Activated CD4-positive, alpha-beta T cell treated with anti-CD3 and anti-CD28 coated beads, Interleukin-2, amount 10 ng/mL, durations not matched to agents 24 days and 14 days (primary cell): Measurements from ENCODE around the gene MANF. TPM values are rescaled to one million over a fixed set of nuclear protein-coding genes. Genes with fewer than 3 reads are reported as not detected.

ENCODE experiments used
- DNase-seq: peaks from one replicate; pipeline ENCODE4 v3.0.0; 2022
- H3K27ac Mint-ChIP-seq: one replicate; pipeline ENCODE4 v1.8.0; 2022; ENCODE audit warnings: mild to moderate bottlenecking, mixed read lengths
- H3K27me3 Mint-ChIP-seq: one replicate; pipeline ENCODE4 v1.8.0; 2022; ENCODE audit warnings: mixed read lengths
- H3K36me3 Mint-ChIP-seq: one replicate; pipeline ENCODE4 v1.8.0; 2022; ENCODE audit warnings: low read depth, mild to moderate bottlenecking, mixed read lengths
- H3K4me1 Mint-ChIP-seq: one replicate; pipeline ENCODE4 v1.8.0; 2021; ENCODE audit warnings: mixed read lengths
- H3K4me3 Mint-ChIP-seq: one replicate; pipeline ENCODE4 v1.8.0; 2022; ENCODE audit warnings: mild to moderate bottlenecking, moderate library complexity, mixed read lengths
- H3K9me3 Mint-ChIP-seq: one replicate; pipeline ENCODE4 v1.8.0; 2021; ENCODE audit warnings: mixed read lengths
- intact Hi-C: fragments of 100-400 bp; cut with micrococcal nuclease; formaldehyde crosslinking; loops from one replicate; pipeline ENCODE4 v1.15.1; 2023
- total RNA-seq: library from RNA; stranded (reverse); gene quantifications from 2 replicates; pipeline ENCODE4 v1.2.3, GENCODE V29; 2022

MANF gene
- total RNA-seq, 1 donor from 2014 or later = 229 TPM

DNA sequence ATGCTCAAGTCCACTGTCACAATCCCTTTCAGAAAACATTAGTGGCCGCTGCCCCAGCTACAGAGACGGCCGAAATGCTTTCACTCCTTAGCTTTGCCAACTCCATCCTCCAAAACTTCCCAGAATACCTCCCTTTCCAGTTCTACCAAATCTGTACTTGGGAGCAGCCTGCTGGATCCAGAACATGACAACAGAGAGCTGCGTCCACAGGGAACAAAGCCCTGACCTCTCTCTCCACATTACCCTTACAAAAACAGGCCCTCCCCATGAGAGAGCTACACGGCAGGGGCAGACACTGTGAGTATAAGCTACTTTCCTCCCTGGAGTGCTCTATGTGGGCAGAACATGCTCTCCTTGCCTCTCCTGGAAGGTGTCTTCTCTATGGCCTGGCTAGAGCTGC, 12.3 kb downstream of the MANF start:
- no peak overlapping the region for H3K4me3 Mint-ChIP-seq

DNA sequence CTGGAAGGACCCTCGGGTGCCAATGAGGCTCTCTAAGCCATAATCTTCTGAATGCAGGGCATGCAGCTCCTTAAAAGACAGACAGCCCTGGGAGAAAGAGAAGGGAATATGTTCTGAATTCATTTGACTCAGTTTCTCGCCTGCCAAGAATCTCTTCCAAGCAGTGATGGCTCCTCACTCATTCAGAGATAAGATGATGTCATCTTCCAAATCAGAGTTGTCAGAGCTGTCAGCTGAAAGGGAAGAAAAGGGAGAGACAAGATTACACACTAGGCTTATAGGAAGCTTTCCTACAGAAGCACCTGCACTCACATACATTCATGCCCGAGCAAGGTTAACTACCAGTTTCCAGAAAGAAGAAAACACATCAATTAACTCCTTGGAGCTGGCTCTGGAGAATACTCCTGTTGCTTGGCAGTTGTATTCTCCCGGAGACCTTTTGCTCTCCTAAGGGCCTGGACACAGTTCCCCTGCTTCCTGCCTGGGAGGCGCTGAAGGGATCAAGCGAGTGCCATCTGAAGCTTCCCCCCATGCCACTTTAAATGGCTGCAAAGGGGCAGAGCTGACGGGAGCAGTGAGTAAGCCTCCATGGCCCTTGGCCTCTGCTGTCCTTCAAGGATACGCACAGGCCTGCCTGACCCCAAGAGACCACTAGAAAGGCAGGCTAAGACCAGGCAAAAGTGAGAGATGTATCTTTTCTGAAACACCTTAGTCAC, 13.7 kb downstream of the MANF start:
- peak overlapping the region; percentile 39 for H3K27ac Mint-ChIP-seq
- H3K9me3 Mint-ChIP-seq = no peaks in the 10 kb centered on the region
- intact Hi-C loops = no loop called here
- peaks cover 55% of the 10 kb centered on the region for H3K36me3 Mint-ChIP-seq
- H3K4me1 Mint-ChIP-seq = peaks cover 30% of the 10 kb centered on the region
- no peak for DNase-seq
- H3K4me3 Mint-ChIP-seq = no peak overlapping the region
- H3K27me3 Mint-ChIP-seq = no peaks in the 10 kb centered on the region

More for the DNA sequence above, 12.3 kb downstream of the MANF start:
- Mint-ChIP-seq H3K4me1 (peaks cover 29% of the 10 kb centered on the region), H3K9me3 (no peaks in the 10 kb centered on the region), H3K27me3 (no peaks in the 10 kb centered on the region), H3K27ac (no peak overlapping the region), H3K36me3 (peaks cover 57% of the 10 kb centered on the region)
- no peak for DNase-seq
- intact Hi-C loops = no loop called here

DNA sequence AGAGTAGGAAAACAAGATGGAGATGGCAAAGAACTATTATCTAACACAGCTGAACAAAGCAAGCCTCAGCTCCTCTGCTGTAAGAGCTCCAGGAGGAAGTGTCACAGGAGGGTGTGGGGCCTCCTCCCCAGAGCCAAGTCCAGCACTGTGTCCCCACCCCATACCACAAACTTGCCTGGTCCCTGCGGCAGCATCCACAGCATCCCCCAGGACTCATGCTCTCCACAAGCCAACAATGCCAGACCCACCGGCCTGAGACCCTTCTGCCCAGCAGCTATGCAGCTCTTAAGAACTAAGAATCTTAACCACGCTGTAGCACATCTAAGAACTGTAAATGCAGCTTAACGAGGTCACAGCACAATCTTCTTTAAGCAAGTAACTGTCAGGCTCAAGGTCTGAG, 15.1 kb downstream of the MANF start:
- intact Hi-C loops = no loop called here
- Mint-ChIP-seq H3K27ac (no peak overlapping the region), H3K4me1 (peaks cover 23% of the 10 kb centered on the region), H3K4me3 (no peak overlapping the region), H3K9me3 (no peaks in the 10 kb centered on the region), H3K36me3 (peaks cover 45% of the 10 kb centered on the region), H3K27me3 (no peaks in the 10 kb centered on the region)
- DNase-seq = no peak

DNA sequence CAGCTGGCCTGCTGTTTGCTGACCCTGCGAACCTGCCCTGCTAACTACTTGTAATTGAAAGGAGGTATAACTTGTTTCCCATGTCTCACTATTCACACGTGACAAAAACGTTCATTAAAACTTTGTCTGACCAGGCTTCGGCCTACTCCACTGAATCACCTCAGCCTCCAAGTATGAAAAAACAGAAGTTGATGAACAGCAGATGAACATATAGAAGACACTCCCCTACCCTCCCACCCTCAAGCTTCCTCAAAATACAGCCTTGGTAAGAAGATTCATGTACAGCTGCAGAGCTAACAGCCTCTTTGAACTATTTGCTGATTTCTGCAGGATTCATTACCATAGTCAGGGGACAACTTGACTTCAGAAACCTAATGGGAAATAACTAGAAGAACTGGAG, 16.6 kb downstream of the MANF start:
- Mint-ChIP-seq H3K9me3 (no peaks in the 10 kb centered on the region), H3K4me3 (no peak overlapping the region), H3K4me1 (peaks cover 20% of the 10 kb centered on the region), H3K27ac (no peak overlapping the region), H3K36me3 (peaks cover 41% of the 10 kb centered on the region), H3K27me3 (no peaks in the 10 kb centered on the region)
- intact Hi-C loops = no loop called here
- DNase-seq = no peak

DNA sequence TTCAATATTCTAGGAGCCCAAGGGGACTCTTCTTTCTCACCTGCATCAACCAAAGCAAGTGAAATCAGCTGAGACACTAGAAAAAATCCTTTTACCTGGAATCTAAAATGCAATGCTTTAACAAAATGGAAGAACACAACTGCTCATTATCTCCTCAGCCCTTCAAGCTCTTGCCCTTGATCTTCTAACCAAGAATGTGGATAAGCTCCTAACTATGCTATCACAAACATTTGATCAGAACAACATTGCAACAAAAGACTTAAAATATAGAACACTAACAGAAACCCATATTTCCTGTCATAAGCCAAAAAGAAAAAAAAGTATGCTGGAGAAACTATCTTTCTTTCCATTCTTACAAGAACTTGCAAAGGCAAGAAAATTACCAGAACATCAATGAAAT, 18.6 kb downstream of the MANF start:
- intact Hi-C loops = no loop called here
- Mint-ChIP-seq H3K4me1 (peaks cover 20% of the 10 kb centered on the region), H3K36me3 (peaks cover 39% of the 10 kb centered on the region), H3K4me3 (no peak overlapping the region), H3K27ac (peak overlapping the region; percentile 81), H3K27me3 (no peaks in the 10 kb centered on the region), H3K9me3 (no peaks in the 10 kb centered on the region)
- DNase-seq = no peak

DNA sequence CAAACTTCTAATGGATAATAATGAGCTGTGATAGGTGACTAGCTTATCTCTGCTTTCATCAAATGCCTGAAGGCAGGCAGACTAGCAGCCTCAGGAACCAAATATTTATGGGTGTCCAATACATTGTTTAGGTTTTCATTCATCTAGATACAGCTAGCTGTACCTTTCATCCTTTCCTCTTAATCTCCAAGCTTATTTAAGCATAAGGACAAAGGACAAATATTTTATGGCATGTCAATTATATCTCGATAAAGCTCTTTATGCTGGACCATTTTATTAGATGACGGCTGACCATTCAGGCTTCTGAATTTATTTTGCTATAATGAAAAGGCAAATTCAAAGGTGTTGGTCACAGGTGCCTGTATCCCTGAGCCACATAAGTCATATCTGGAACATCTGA, 22.9 kb downstream of the MANF start:
- Mint-ChIP-seq H3K36me3 (peaks cover 53% of the 10 kb centered on the region), H3K27me3 (no peaks in the 10 kb centered on the region), H3K9me3 (no peaks in the 10 kb centered on the region), H3K4me3 (no peak overlapping the region), H3K27ac (no peak overlapping the region), H3K4me1 (peaks cover 21% of the 10 kb centered on the region)
- no peak for DNase-seq
- intact Hi-C loops = no loop called here

DNA sequence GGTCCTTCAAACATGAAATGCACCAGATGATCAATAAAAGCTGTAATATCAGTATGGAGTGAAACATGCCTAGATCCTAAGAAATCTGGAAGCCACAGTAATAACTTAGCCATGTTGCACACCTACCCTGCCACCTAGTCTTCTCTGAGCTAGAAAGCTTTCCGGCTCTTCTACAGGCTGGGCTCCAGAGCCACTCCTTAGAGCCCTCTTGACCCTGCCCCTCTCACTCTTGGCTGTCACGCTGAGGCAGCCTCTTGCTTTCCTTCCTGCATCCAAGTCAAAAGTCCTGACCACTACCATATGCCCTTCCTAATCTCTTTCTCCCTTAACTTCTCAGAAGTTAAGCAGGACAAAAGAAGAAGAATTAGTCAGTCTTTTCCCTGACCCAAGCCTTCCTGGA, 23.7 kb downstream of the MANF start:
- Mint-ChIP-seq H3K27ac (peak overlapping the region; percentile 10), H3K9me3 (no peaks in the 10 kb centered on the region), H3K4me1 (peaks cover 15% of the 10 kb centered on the region), H3K4me3 (no peak overlapping the region), H3K27me3 (no peaks in the 10 kb centered on the region), H3K36me3 (peaks cover 51% of the 10 kb centered on the region)
- no peak for DNase-seq
- intact Hi-C loops = no loop called here

DNA sequence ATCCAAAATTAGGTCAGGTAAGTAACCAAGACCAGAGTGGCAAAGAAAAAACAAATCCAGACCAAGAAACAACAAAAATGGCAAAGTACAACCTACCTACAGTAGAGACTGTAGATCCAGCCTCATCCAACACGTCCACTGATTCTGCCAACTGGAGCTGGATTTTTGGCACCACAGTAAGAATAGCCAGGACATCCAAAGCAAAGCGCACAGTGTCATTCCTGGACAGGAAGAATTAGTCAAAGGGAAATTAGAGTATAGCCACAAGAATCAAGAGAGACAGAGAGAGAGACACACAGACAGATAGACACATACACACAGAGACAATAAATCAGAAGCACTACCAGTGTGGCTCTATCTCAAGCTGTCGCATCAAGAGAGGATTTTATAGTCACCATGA, 37.1 kb downstream of the MANF start:
- Mint-ChIP-seq H3K27me3 (no peaks in the 10 kb centered on the region), H3K27ac (peak overlapping the region; percentile 46), H3K9me3 (no peaks in the 10 kb centered on the region), H3K36me3 (peaks cover 48% of the 10 kb centered on the region), H3K4me1 (peaks cover 2% of the 10 kb centered on the region), H3K4me3 (no peak overlapping the region)
- intact Hi-C loops = no loop called here
- DNase-seq = no peak

DNA sequence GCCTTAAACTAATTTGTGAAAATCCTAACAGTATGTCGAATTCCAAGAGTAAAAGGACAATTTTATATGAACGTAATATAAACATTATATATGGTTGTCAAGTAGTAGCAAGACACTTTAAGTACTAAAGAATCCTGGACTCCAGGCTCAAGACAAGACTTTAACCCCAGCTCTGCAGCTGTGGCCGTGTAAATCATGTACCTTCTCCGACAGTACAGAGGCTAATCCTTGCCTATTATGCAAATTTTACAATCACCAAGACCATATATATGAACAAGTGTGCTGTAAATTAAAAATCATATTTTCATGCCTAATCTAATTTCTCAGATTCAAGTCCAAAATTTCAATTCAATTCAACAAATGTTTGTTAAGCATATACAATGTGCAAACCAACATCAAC, 41.8 kb downstream of the MANF start:
- Mint-ChIP-seq H3K4me1 (peaks cover 2% of the 10 kb centered on the region), H3K9me3 (no peaks in the 10 kb centered on the region), H3K4me3 (no peak overlapping the region), H3K27me3 (no peaks in the 10 kb centered on the region), H3K36me3 (peaks cover 39% of the 10 kb centered on the region), H3K27ac (no peak overlapping the region)
- intact Hi-C loops = no loop called here
- no peak for DNase-seq

DNA sequence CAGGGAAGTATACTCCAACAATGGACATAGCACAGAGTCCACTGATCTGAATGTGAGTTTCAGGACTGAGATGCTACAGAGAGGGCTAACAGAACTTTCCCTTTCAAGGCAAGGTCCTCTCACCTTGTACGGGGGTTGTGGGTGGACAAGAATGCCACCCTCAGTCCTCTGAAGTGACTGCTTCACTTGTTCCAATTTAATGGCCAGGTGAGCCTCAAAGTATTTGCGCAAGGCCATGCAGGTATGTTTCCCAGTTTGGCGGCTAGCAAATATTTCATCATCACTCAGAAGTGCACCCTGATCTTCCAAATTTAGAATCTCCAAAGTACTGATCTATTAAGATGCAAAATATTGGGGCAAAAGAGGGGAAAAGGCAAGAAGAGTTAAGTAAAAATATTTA, 44.0 kb downstream of the MANF start:
- H3K36me3 Mint-ChIP-seq = peaks cover 39% of the 10 kb centered on the region
- intact Hi-C loops = no loop called here
- no peak overlapping the region for H3K27ac Mint-ChIP-seq

DNA sequence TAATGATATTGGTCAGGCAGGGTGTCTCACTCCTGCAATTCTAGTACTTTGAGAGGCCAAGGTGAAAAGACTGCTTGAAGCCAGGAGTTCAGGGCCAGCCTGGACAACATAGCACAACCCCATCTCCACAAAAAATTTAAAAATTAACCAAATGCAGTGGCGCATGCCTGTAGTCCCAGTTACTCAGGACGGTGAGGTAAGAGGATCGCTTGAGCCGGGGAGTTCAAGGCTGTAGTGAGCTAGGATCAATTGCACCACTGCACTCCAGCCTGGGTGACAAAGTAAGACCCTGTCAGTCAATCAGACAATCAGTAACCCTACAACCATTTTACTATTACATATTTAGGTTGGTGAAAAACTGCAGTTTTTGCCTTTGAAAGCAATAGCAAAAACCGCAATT, 49.0 kb downstream of the MANF start:
- Mint-ChIP-seq H3K27me3 (no peaks in the 10 kb centered on the region), H3K27ac (no peak overlapping the region), H3K4me3 (no peak overlapping the region), H3K36me3 (peaks cover 33% of the 10 kb centered on the region), H3K9me3 (no peaks in the 10 kb centered on the region), H3K4me1 (peaks cover 5% of the 10 kb centered on the region)
- intact Hi-C loops = no loop called here
- no peak for DNase-seq

More for the DNA sequence above, 44.0 kb downstream of the MANF start:
- Mint-ChIP-seq H3K27me3 (no peaks in the 10 kb centered on the region), H3K9me3 (no peaks in the 10 kb centered on the region), H3K4me3 (no peak overlapping the region), H3K4me1 (no peaks in the 10 kb centered on the region)
- DNase-seq = no peak

DNA sequence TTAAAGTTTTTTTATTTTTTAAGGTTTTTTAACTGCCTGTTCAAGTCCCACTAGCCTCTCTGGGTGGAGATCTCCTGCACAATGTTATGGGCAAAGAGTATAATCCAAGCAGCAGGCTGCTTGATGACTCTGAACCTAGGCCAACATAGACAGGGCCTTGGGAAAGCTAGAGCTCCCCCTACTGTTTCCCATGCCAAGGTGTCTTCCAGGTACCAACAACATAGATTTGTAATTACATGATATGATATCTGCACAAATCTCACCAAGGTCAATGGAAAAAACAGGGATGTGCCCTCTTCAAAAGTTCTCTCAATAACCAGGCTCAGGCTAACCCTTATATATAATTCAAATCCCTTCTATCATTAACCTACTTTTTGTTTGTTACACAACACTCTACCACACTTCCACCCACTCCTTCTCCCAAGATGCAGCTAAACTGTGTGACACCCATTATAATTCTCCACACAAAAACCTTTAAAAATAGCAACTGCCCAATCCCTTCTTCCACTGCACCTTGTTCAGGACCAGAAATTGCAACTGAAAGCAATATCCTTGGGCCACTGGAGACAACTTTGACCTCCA, 49.7 kb downstream of the MANF start:
- H3K36me3 Mint-ChIP-seq = peaks cover 29% of the 10 kb centered on the region
- H3K27ac Mint-ChIP-seq = no peak overlapping the region

DNA sequence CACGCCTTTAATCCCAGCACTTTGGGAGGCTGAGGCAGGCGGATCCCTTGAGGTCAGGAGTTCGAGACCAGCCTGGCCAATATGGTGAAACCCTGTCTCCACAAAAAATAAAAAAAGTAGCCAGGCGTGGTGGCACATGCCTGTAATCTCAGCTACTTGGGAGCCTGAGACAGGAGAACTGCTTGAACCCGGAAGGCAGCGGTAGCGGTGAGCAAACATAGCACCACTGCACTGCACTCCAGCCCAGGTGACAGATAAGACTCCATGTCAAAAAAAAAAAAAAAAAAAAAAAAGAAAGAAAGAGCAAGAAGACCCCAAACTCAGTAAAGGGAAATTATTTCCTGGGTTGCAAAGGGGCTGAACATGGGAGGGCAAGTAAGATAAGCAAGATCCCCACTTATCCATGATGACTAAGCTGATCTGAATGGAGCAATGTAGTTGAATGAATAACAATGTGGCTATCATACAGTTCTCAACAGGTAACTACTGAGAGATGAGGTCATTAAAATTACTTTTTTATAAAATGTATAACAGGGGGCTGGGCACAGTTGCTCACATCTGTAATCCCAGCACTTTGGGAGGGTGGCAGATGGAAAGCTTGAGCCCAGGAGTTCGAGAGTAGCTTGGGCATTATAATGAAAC, 52.0 kb downstream of the MANF start:
- Mint-ChIP-seq H3K27ac (no peak overlapping the region), H3K4me1 (peaks cover 9% of the 10 kb centered on the region), H3K36me3 (peaks cover 36% of the 10 kb centered on the region)

More for the DNA sequence above, 49.7 kb downstream of the MANF start:
- DNase-seq = peak; percentile 86
- Mint-ChIP-seq H3K4me1 (peaks cover 5% of the 10 kb centered on the region), H3K4me3 (no peak overlapping the region), H3K9me3 (no peaks in the 10 kb centered on the region), H3K27me3 (no peaks in the 10 kb centered on the region)
- intact Hi-C loops = no loop called here

More for the DNA sequence above, 52.0 kb downstream of the MANF start:
- H3K9me3 Mint-ChIP-seq = no peaks in the 10 kb centered on the region
- H3K4me3 Mint-ChIP-seq = no peak overlapping the region
- H3K27me3 Mint-ChIP-seq = no peaks in the 10 kb centered on the region
- DNase-seq = no peak
- intact Hi-C loops = no loop called here
